Measurements from ENCODE around the gene EGFR.

Gene EGFR

GRCh38 chr7:55072251-55072650, 53.4 kb downstream of the EGFR start:
- Histone ChIP-seq H4K20me1 (ENCODE audit: control insufficient read depth, insufficient read depth, low read depth, low read length) (no peaks in the 10 kb centered on the region), H3K79me2 (ENCODE audit: control insufficient read depth, low read length) (no peaks in the 10 kb centered on the region), H3K4me2 (ENCODE audit: low read length) (no peak overlapping the region), H3K9me2 (replicated peaks; ENCODE audit: control insufficient read depth, low read length) (no peaks in the 10 kb centered on the region), H3K4me1 (ENCODE audit: control insufficient read depth, low read length) (peaks cover 12% of the 10 kb centered on the region), H3K27ac (ENCODE audit: low read depth, low read length) (no peak overlapping the region), H3K9me3 (ENCODE audit: control insufficient read depth, insufficient read depth, low read length) (no peaks in the 10 kb centered on the region), H3F3A (ENCODE audit: control insufficient read depth, insufficient read depth) (no peaks in the 10 kb centered on the region), H3K4me3 (ENCODE audit: low read length) (no peak overlapping the region), H3K27me3 (ENCODE audit: control insufficient read depth, low read length) (peaks cover 7% of the 10 kb centered on the region), H3K36me3 (ENCODE audit: control insufficient read depth, low read length) (no peaks in the 10 kb centered on the region)
- no peak for TF ChIP-seq EZH2phosphoT487 (IDR thresholded peaks at IDR 0.05; ENCODE audit: borderline replicate concordance, low read length)
- no peak for TF ChIP-seq CTCF (IDR thresholded peaks at IDR 0.05; ENCODE audit: low read depth, low read length, poor library complexity, severe bottlenecking)

DNA sequence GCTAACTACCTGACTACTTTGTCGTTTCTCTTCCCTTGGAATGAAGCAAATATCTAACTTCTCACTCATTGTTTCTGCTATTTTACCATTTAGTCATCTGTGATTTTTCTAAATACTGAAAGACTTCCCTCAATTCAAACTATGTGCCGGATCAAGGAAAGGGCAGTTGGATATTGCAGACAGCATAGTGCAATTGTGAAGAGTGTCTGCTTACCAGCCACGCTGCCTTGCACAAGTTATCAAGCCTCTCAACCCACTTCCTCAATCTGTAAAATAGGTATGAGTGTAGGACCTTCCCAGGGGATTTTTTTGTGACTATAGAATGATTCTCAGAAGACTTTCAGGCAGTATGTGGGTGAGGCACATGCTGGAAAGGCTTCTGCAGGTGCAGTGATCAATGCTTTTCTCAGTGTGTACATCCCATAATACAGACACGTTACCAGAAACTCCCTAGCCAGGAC, 54.3 kb downstream of the EGFR start:
- H4K20me1 ChIP-seq (ENCODE audit: control insufficient read depth, insufficient read depth, low read depth, low read length), result no peaks in the 10 kb centered on the region
- H3K27me3 ChIP-seq (ENCODE audit: control insufficient read depth, low read length), result peaks cover 7% of the 10 kb centered on the region
- no peak for TF ChIP-seq EZH2phosphoT487 (IDR thresholded peaks at IDR 0.05; ENCODE audit: borderline replicate concordance, low read length)
- no peak for TF ChIP-seq CTCF (IDR thresholded peaks at IDR 0.05; ENCODE audit: low read depth, low read length, poor library complexity, severe bottlenecking)
- H3F3A ChIP-seq (ENCODE audit: control insufficient read depth, insufficient read depth), result no peaks in the 10 kb centered on the region
- no peak overlapping the region for H3K4me3 ChIP-seq (ENCODE audit: low read length)
- H3K36me3 ChIP-seq (ENCODE audit: control insufficient read depth, low read length), result no peaks in the 10 kb centered on the region
- H3K9me3 ChIP-seq (ENCODE audit: control insufficient read depth, insufficient read depth, low read length), result no peaks in the 10 kb centered on the region
- H3K79me2 ChIP-seq (ENCODE audit: control insufficient read depth, low read length), result no peaks in the 10 kb centered on the region
- H3K4me2 ChIP-seq (ENCODE audit: low read length), result no peak overlapping the region
- no peaks in the 10 kb centered on the region for H3K9me2 ChIP-seq (replicated peaks; ENCODE audit: control insufficient read depth, low read length)
- no peak overlapping the region for H3K27ac ChIP-seq (ENCODE audit: low read depth, low read length)
- peaks cover 12% of the 10 kb centered on the region for H3K4me1 ChIP-seq (ENCODE audit: control insufficient read depth, low read length)

GRCh38 chr7:55073976-55074528, 55.2 kb downstream of the EGFR start:
- Histone ChIP-seq H3K36me3 (ENCODE audit: control insufficient read depth, low read length) (no peaks in the 10 kb centered on the region), H3K27me3 (ENCODE audit: control insufficient read depth, low read length) (peaks cover 7% of the 10 kb centered on the region), H3K79me2 (ENCODE audit: control insufficient read depth, low read length) (no peaks in the 10 kb centered on the region), H3K9me2 (replicated peaks; ENCODE audit: control insufficient read depth, low read length) (no peaks in the 10 kb centered on the region), H3K27ac (ENCODE audit: low read depth, low read length) (no peak overlapping the region), H3K4me3 (ENCODE audit: low read length) (peak overlapping the region; percentile 14; the same call in 1 of the 2 replicates), H4K20me1 (ENCODE audit: control insufficient read depth, insufficient read depth, low read depth, low read length) (no peaks in the 10 kb centered on the region), H3K4me1 (ENCODE audit: control insufficient read depth, low read length) (peaks cover 12% of the 10 kb centered on the region), H3F3A (ENCODE audit: control insufficient read depth, insufficient read depth) (no peaks in the 10 kb centered on the region), H3K4me2 (ENCODE audit: low read length) (peak overlapping the region; percentile 47), H3K9me3 (ENCODE audit: control insufficient read depth, insufficient read depth, low read length) (no peaks in the 10 kb centered on the region)
- TF ChIP-seq EZH2phosphoT487 (IDR thresholded peaks at IDR 0.05; ENCODE audit: borderline replicate concordance, low read length) (no peak), CTCF (IDR thresholded peaks at IDR 0.05; ENCODE audit: low read depth, low read length, poor library complexity, severe bottlenecking) (no peak)
